Fibroblast of the aortic adventitia (primary cell): ENCODE measurements around the gene HLA-A. TPM values are rescaled to one million over a fixed set of nuclear protein-coding genes. Genes with fewer than 3 reads are reported as not detected.

Experiments used
- DNase-seq: peaks from one replicate; pipeline ENCODE4 v3.0.0-alpha.2; 2010; ENCODE audit warnings: low read depth
- H3K4me3 ChIP-seq: 2 replicates; pipeline ENCODE4 v1.5.1; 2011; ENCODE audit warnings: low read depth, mild to moderate bottlenecking, control low read depth, low read length, moderate library complexity
- total RNA-seq: library from RNA; depleted of rRNA; stranded (reverse); fragments of >200 nt; gene quantifications from 2 replicates; pipeline ENCODE4 v1.2.3, GENCODE V29; 2012; ENCODE audit warnings: low replicate concordance
- TF ChIP-seq, protein P1 (sequence below): IDR thresholded peaks from 2 replicates; pipeline ENCODE4 v1.5.1; 2011; ENCODE audit warnings: mild to moderate bottlenecking, low read length, control low read depth, inconsistent platforms; ENCODE audit not compliant: insufficient read depth

The HLA-A gene
- total RNA-seq, 1 donor = 184 TPM

DNA sequence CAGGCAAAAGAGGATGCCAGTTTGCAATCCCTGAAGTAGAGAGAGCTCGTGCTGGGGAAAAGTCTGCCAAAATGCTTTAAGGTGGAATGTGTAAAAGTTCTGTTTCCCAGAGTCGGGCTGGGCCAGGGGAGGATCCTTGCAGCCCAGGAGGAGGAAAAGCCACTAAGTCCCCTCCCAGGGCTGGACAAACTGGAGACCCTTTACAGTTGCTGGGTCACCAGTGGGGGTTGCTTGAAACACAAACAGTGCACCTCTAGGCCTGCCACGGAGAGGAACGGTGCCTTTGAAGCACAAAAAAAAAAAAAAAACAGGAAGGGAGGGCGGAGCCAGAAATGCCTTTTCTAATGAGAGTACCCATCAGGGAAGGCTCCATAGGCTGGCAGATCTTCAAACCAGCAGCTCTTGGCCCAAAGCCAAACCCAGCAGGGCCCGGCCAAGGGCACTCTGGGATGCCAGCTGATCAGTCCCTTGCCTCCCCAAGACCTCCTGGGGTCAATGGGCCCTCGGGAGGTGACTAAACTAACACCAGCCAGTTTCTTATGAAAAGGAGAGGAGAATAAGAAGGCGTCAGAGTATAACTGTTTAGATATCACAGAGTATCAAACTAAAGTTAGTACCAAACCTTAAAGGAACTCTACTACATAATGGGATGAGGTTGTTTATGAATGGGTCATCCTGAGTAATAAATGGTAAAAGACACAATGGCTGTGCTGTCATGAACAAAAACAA lies 23.7 kb downstream of the HLA-A start:
- peak overlapping the region; percentile 42 for H3K4me3 ChIP-seq
- DNase-seq = peak; percentile 51
- TF ChIP-seq, protein P1, sequence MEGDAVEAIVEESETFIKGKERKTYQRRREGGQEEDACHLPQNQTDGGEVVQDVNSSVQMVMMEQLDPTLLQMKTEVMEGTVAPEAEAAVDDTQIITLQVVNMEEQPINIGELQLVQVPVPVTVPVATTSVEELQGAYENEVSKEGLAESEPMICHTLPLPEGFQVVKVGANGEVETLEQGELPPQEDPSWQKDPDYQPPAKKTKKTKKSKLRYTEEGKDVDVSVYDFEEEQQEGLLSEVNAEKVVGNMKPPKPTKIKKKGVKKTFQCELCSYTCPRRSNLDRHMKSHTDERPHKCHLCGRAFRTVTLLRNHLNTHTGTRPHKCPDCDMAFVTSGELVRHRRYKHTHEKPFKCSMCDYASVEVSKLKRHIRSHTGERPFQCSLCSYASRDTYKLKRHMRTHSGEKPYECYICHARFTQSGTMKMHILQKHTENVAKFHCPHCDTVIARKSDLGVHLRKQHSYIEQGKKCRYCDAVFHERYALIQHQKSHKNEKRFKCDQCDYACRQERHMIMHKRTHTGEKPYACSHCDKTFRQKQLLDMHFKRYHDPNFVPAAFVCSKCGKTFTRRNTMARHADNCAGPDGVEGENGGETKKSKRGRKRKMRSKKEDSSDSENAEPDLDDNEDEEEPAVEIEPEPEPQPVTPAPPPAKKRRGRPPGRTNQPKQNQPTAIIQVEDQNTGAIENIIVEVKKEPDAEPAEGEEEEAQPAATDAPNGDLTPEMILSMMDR = no peak

DNA sequence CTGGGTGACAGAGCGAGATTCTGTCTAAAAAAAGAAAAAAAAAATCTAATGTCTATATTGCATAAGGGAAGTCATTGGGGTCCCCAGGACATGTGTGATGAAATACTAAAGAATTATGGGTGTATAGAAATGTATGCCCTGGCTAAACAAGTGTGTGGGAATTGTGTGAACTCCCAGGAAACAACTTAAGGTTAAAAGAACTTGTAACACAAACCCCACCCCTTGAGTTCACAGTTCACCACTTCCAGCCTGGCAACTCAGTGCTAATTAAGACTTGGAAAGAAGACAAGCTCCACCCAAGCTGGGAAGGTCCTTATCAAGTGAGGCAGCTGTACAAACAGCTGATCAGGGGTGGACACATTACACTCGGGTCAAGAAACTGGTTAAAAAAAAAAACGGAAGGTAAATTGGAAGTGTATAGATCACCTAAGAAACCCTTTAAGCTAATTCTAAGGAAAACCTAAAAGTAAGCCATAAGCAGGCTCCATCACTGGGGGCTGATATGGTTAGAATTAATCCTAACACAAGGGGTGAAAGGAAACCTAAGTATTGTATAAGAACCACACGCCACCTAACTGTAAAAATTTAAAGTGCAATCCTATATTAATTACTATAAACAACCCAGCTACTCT lies 25.2 kb downstream of the HLA-A start:
- H3K4me3 ChIP-seq = no peak overlapping the region
- no peak for DNase-seq
- TF ChIP-seq, protein P1 = no peak

DNA sequence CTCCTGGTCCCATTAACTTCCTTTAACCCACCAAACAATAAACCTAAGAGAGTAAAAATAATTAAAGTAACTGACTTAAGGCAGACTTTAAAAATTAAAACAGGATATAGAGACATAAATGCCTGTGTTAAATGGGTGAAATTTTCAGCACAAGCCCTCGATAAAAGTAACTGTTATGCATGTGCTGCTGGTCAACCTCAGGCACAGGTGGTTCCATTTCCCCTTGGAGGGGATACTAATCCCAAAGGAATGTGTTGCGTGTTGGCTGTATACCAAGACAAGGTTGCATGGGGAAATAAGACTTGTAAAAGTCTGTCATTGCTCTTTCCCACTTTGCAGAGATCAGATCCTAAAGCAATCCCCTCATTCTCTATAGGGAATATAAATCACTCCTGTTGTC lies 25.8 kb downstream of the HLA-A start:
- TF ChIP-seq, protein P1 = no peak
- peak; percentile 31 for DNase-seq
- H3K4me3 ChIP-seq = no peak overlapping the region

DNA sequence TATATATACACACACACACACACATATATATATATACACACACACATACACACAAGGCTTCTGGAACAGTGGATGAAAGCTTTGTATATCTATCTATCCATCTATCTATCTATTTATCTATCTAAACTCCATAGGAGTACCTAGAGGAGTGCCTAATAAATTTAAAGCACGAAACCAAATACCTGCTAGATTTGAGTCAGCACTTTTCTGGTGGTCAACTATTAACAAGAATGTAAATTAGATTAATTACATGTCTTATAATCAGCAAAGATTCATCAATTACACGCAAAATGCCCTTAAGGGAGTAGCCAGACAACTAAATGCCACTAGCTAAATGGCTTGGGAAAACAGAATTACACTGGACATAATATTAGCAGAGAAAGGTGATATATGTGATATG lies 26.6 kb downstream of the HLA-A start:
- no peak for DNase-seq
- no peak overlapping the region for H3K4me3 ChIP-seq
- TF ChIP-seq, protein P1 = no peak

DNA sequence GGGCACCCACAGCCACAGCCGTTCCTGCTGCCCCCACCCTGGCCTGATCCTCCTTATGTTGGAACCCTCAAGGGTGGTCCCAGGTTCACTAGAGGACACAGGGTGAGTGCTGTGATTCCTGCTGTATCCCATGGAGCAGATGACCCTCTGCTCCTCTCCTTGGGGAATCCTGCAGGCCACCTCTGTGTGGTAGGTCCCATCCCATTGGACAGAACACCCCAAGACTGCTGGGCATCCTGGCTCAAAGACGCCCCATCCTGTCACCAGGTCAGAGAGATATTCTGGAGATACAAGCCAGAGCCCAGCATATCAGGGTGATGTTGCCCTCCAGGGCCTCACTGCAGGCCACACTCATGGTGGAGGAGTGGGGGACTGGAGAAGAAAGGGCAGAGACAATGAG lies 28.4 kb downstream of the HLA-A start:
- DNase-seq = no peak
- TF ChIP-seq, protein P1 = no peak
- H3K4me3 ChIP-seq = no peak overlapping the region

DNA sequence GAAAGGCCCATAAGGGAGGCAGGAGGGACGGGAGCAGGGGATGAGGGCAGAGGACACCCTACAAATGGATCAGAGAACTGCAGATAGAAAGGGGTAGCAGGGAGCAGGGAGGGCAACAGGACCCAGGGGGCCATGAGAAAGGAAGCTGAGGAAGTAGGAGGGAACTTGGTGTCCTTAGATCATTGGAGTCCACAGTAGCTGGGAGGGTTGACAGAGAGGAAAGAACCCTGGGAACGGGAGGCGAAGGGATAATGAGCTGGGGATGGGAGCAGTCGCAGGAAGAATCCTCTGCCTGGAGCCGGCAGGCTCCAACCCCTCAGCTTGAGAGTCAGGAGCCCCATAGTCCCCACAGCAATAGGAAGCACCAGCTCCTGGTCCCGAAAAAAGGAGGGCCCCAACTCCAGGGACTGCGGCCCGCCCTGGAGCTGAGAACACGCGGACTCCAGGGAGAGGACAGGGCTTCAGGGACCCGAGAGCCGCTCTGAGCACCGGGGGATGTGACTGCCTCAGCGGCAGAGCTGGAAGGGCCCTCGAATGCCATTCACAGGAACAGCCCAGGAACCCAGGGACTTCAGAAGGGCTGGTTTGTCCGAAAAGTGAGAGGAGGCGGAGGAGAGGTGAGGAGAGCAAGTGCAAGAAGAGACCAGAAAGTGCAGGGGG lies 32.7 kb downstream of the HLA-A start:
- DNase-seq = no peak
- no peak overlapping the region for H3K4me3 ChIP-seq
- TF ChIP-seq, protein P1 = no peak
